GM19468 (cell line): ENCODE data around the gene ATP1A1.

Source experiments
- ATAC-seq: cut with Tn5 transposase; IDR thresholded peaks from one replicate; pipeline ENCODE4 v1.9.1; 2021; ENCODE audit warnings: mild to moderate bottlenecking, moderate library complexity, moderate number of reproducible peaks; ENCODE audit not compliant: unreplicated experiment; ENCODE audit errors: extremely low read depth

ATP1A1 gene

DNA sequence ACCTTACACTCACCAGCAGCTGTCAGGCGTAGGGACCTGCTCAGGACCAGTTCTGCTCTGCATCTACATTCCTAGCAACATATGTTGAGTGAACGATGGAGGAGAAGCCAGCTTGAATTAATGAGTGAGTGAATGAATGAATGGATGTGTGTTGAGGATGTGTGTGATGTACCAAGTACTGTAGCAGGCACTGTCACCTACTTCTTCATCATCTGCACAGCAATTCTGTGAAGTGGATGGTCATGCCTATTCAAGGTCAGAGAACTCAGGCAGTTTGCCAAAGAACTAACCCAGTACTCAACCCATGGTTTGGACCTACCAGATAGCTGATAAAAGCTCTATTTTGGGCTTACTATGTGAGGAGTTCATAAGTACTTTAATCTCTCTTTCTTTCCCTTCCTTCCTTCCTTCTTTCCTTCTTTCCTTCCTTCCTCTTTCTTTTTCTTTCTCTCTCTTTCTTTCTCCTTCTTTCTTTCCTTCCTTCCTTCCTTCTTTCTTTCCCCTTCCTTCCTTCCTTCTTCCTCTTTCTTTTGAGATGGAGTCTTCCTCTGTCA, 56.9 kb downstream of the ATP1A1 start:
- no peak for ATAC-seq

DNA sequence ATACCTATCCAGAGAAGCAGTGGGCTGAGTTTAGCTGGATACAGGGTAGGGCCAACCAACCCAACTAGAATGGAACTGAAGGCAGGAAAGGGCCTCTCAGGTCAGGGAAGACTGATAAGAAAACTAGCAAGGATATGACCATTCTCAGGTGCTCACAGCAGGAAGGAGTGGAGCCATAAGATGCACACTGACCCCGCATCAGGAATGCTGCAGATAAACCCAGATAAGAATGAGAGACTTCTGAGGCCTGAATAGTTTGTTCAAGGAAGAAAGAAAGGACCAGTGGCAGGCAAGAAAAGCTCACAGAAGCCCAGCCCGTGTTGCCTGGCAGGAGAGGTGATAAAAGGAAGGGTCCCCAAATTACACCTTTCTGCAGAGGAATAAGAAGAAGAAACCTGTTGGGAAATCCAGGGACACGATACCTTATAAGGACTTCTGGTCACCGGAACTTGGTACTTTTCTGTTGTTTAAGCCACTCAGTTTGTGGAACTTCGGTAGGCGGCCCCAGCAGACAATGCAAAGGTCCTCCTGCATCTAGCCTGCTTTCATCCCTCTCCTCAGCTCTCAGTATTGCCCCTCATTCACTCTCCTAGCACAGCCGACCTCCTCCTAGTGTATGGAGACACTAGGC, 58.9 kb downstream of the ATP1A1 start:
- no peak for ATAC-seq

DNA sequence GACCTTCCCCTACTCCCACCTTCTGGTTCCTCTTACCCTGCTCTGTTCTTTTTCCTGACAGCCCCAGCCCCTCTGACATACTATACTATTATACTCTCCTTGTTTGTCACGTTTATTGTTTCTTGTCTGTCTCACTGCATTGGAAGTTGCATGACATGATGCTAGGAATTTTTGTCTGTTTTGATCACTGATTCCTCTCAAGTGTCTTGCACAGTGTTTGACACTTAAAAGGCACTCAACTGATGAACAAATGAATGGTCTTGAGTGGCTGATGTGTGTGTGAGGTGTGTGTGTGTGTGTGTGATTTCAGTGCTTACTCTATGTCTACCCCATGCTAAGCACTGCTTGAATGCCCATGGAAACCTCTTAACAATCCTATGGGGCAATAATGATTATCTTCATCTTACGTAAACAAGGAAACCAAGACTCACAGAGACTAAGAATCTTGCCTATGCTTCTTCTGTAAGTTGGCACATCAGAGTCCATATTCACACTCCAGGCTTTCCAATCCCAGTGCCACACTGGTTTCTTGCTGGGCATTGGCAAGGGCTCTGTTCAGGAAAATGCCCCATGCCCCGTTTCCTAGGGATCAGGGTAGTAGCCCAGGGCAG, 59.7 kb downstream of the ATP1A1 start:
- ATAC-seq: no peak

DNA sequence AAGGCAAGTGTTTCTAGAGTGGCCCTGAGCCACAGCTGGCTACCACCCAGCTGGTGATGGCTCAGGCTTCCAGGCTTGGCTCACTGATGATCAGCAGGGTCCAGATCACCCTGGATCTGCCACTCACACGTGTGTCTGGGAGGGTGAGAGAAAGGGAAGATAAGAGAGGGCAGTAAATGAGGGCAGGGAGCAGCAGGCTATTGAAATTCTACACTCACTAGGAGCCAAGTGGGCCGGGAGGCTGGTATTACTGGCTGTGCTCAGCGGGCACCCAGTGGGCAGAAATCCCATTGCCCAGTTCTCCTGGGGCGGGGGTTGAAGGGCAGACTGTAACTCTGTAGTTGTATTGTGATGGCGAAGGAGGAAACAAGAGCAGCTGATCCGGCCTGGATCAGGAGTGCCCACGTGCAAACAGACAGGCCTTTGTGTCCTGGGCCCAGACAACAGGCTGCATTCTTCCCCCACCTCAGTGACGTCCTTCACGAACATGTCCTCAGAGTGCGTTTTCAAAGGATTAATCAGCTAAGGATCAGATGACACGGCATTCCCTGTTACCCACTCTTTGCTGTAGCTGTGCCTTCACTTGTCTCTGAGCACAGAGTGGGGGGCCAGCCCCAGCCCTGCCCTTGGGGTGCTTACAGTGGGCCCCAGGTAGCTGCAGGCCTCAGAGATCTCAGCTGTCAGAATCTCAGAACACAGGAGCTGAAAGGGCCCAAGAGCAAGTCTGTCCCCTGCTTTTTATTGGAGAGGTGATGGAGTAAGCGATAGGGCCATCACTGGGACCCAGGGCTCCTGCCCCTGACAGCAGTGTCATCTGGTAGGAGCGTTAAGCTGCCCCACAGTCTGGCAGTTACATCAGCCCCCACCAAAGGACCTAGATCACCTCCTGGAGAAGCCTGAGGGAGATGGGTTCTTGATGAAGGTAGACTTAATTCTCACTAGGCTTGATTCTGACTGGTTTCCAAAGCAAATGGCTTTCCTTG, 60.5 kb downstream of the ATP1A1 start:
- ATAC-seq: no peak

DNA sequence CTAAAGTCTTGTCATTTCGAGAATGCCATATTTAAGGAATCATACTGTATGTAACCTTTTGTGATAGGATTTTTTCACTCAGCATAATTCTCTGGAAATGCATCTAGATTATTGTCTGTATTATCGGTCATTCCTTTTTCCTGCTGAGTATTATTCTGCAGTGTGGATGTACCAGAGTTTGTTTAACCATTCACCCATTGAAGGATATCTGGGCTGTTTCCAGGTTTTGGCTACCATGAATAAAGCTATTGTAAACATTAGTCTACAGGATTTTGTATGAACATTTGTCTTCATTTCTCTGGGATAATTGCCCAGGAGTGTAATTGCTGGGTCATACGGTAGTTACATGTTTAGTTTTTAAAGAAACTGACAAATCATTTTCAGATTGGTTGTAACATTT, 61.8 kb downstream of the ATP1A1 start:
- ATAC-seq: no peak

DNA sequence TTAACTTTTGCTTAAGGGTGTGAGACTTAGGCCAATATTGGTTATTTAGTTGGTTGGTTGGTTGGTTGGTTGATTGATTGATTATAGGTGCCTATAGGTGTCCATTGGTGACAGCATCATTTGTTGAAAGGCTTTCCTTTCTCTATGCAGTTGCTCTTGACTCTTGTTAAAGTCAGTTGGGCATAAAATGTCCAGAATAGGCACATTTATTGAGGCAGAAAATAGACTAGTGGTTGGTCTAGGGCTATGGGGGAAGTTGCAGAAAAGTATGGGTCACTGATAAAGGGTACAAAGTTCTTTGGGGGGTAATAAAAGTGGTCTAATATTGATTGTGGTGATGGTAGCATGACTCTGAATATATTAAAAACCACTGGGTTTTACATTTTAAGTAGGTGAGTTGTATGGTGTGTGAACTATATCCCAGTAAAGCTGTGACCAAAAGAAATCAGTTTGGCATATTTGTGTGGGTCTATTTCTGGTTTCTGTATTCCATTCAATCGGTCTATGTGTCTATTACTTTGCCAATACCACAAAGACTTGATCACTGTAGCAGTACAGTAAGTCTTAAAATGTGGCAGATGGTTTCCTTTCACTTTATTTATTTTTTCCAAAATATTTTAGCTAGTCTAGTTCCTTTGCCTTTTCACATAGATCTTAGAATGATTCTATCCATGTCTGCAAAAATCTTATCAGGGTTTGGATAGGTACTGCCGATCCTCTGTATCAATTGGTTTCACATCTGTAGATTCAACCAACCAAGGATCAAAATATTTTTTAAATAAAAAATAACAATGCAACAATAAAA, 63.0 kb downstream of the ATP1A1 start:
- no peak for ATAC-seq

DNA sequence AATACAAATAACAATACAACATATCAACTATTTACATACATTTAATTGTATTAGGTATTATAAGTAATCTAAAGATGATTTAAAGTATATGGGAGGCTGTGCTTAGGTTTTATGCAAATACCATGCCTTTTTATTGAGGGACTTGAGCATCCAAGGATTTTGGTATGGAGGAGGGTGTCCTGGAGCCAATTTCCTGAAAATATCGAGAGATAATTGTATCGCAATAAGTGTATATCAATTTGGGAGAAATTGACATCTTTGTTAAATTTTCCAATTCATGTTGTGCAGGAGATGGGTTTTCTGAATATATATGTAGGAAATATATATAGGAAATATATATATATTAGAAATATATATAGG, 63.5 kb downstream of the ATP1A1 start:
- no peak for ATAC-seq

DNA sequence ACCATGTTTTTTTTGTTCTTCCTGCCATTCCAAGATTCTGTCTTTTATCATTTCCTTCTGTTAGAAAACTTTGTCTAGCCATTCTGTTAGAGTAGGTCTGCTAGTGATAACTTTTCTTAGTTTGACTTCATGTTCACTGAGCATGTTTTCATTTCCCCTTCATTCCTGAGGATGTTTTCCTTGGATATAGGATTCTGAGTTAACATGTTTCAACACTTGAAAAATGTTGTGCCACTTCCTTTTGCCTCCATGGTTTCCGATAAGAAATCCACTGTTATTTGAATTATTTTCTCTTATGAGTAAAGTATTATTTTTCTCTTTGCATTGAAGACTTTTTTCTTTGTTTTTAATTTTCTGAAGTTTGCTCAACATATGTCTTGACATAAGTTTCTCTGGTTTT, 66.7 kb downstream of the ATP1A1 start:
- no peak for ATAC-seq

DNA sequence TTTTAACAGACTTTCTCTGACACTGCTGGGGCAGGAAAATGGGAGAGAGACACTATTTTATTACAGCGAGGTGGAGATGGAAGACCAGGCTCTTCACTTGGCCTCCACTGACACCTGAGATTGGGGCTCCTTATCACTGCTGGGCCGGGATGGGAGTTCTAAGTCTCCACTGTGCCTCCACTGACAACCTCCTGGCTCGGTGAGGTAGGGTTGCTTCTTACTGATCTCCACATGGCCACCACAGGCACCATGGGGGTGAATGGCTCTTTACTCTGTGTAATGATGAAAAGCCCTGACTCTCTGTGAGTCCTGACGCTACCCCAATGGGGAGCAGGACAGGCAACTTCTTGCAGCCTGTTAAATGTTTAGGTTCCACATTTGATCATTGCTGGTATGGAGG, 67.7 kb downstream of the ATP1A1 start:
- ATAC-seq: no peak

DNA sequence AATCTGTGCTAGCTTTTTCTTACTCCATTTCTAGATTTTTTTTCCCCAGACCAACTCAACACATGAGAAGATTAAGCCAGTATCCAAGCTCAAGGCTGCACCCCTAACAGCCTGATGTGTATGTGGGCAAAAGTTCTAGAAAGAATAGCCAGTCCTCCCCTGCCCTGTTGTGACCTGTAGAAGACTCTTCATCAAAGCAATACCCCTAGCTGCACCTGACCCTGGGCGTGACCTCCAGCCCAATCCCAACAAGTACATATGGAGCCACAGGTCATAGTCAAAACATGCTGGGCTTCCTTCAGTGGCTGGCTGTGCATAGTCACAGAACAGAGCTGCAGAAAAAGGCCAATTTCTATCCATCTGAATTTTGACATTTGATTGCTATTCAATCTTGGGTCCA, 72.5 kb downstream of the ATP1A1 start:
- ATAC-seq: no peak

DNA sequence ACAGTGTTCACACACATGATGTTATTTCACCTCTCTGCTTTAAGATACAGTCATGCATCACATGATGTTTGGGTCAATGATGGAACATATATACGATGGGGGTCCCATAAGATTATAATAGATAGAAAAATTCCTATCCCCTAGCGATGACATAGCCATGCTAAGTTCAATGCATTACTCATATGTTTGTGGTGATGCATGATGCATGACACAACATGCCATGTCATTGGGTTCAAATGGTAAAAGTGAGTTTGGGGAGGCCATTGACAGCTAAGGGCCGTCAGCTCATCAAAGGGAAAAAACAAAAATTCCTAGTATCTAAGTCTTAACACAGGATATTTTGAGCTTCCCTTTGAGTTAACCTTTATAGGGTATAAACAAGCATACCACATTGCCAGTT, 73.6 kb downstream of the ATP1A1 start:
- ATAC-seq: no peak

DNA sequence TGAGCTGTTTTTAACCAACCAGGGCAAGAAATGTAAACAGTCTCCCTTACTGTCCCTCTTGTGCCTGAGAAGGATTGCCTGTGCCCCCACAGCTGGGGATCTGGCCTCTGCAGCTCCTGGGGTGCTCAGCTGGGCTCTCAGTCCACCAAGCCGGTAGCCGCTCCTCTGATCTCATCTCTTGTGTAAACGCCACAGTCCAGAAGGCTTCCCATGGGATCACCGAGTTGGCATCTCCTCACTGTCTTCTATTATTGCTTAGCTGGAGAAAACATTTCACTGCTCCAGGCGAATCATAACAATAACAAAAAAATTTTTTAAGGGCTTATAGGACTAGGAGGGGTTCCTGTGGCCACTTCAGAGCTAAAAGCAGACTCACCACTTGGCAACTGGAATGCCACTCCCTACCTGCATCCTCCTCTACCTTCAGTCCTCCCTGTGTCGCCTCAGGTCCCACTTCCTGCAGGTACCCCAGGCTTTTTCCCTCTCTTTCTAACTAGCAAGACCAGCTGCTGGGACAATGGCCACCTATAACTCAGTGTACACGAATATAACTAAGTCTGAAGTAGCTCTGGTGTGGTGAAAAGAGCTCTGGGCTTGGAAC, 75.8 kb downstream of the ATP1A1 start:
- no peak for ATAC-seq

DNA sequence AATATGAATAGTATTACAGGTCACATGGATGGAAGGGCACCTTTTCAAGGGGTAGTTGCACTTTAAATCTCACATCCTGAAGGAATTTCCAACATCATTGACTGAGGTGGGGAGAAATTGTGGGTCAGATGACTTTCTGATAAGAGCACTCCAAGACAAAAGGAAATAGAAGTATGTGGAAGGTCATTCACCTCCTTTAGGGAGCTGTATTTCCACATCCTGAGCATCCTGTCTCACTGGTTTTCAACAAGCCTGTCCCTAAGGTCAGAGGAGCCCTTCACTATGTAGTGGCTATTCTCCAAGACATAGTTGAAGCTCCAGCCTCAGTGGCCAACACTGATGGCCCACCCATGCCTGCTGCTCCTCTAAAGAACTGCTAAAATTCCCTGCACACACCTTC, 76.5 kb downstream of the ATP1A1 start:
- ATAC-seq: no peak

DNA sequence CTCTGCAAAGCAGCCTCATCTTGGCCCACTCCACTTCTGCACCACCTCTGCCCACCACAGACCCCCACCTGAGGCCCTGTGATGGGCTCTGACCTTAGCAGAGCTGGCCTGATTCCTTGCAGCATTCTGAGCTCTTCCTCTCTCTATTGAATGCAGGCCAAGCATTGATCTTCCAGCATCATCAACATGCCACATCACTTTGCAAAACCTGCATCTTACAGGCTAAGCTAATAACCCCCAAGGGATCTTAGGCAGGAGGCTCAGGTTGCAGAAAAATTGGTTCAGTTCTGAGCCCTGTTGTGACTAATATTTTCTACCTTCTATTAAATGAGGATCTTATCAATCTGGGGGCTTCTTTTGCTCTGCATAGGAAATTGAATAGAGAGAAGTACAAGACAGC, 78.7 kb downstream of the ATP1A1 start:
- no peak for ATAC-seq

DNA sequence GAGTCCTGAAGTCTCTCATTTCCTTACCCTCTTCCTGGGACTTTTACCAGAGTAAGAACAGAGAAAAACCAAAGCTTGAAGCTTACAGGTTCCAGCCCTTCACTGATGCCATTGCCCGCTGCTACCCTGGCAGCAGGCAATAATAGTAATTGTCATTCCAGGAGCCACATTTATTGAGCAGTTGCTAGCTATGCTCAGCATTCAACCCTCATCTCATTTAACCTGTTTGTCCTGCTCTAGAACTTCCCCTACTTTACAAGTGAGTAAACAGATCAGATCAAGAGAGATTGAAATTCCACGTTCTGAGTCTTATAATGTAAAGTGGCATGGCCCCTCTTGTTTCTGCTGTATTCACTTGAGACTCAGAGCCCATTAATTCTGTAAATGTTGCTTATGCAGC, 80.4 kb downstream of the ATP1A1 start:
- no peak for ATAC-seq

DNA sequence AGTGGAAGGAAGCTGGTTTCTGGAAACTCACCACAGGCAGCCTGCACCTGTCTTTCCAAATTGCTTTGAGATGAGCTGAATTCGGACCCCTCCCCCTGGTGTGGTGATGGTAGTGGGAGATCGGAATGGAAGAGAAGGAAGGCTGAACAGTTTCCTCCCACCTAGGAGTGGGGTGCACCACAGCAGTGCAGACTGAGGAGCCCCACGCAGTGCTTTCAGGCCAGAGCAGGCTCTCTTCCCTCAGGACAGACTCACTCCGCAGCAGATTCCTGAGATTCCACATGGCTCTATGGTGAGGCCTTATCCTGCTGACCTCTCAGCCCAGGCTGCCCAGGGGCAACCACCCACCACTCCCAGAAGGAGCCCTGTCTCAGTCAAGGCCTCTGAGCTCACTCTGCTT, 80.9 kb downstream of the ATP1A1 start:
- ATAC-seq: no peak
